ENCODE data around the gene NPAS4.

GRCh38 chr11:66464916-66465315 lies 44.1 kb downstream of the NPAS4 start:
- no peak for TF ChIP-seq CTCF (IDR thresholded peaks at IDR 0.05; ENCODE audit: insufficient read depth, low read depth, low read length)
- TF ChIP-seq EZH2 (IDR thresholded peaks at IDR 0.05; ENCODE audit: insufficient read depth, low read length), result no peak
